Fibroblast of the conjunctiva (primary cell): ENCODE data around the gene VEPH1.
A peak's percentile ranks its signal among the peaks of the same experiment; 100 is the strongest.

ENCODE experiments used
- DNase-seq: peaks from one replicate; pipeline ENCODE4 v3.0.0-alpha.2; 2010; ENCODE audit warnings: low read depth

VEPH1 gene

GRCh38 chr3:157523814-157524213, 20.6 kb upstream of the VEPH1 start:
- DNase-seq = no peak

GRCh38 chr3:157522648-157523047, 19.4 kb upstream of the VEPH1 start:
- DNase-seq = no peak

GRCh38 chr3:157520485-157521150, 17.4 kb upstream of the VEPH1 start:
- DNase-seq = peak; percentile 37

GRCh38 chr3:157518881-157519280, 15.7 kb upstream of the VEPH1 start:
- DNase-seq = no peak

GRCh38 chr3:157516928-157517327, 13.7 kb upstream of the VEPH1 start:
- no peak for DNase-seq

GRCh38 chr3:157515398-157515797, 12.2 kb upstream of the VEPH1 start:
- no peak for DNase-seq

- DNase-seq = no peak
Measured at GRCh38 chr3:157514371-157514895, 11.2 kb upstream of the VEPH1 start.

- no peak for DNase-seq
Measured at GRCh38 chr3:157513585-157513984, 10.4 kb upstream of the VEPH1 start.

- no peak for DNase-seq
Measured at GRCh38 chr3:157512534-157512933, 9.3 kb upstream of the VEPH1 start.

- DNase-seq = no peak
Measured at GRCh38 chr3:157508461-157508860, 5.2 kb upstream of the VEPH1 start.

- no peak for DNase-seq
Measured at GRCh38 chr3:157501863-157502262, 1.4 kb downstream of the VEPH1 start.

GRCh38 chr3:157500232-157500631, 3.0 kb downstream of the VEPH1 start:
- DNase-seq = no peak

GRCh38 chr3:157499342-157499963, 3.8 kb downstream of the VEPH1 start:
- DNase-seq = no peak

- no peak for DNase-seq
Measured at GRCh38 chr3:157498371-157498770, 4.8 kb downstream of the VEPH1 start.

GRCh38 chr3:157495846-157496245, 7.4 kb downstream of the VEPH1 start:
- no peak for DNase-seq

GRCh38 chr3:157494581-157495281, 8.5 kb downstream of the VEPH1 start:
- DNase-seq = no peak

- peak; percentile 56 for DNase-seq
Measured at GRCh38 chr3:157493627-157494550, 9.3 kb downstream of the VEPH1 start.

- no peak for DNase-seq
Measured at GRCh38 chr3:157491136-157491535, 12.1 kb downstream of the VEPH1 start.

GRCh38 chr3:157488144-157488543, 15.1 kb downstream of the VEPH1 start:
- DNase-seq = no peak

GRCh38 chr3:157487339-157487738, 15.9 kb downstream of the VEPH1 start:
- no peak for DNase-seq

- no peak for DNase-seq
Measured at GRCh38 chr3:157479464-157480243, 23.6 kb downstream of the VEPH1 start.
